ENCODE data around the gene KAZN. TPM values are rescaled to one million over a fixed set of nuclear protein-coding genes. Genes with fewer than 3 reads are reported as not detected.
"Not testable (repeated sequence)": the region's sequence is repeated elsewhere in the genome, so short reads cannot be mapped to it uniquely, and the experiment has no call there.

Gene KAZN
- total and polyA plus RNA-seq, 12 donors: 1.1 to 6.5 (median 1.9) TPM

DNA sequence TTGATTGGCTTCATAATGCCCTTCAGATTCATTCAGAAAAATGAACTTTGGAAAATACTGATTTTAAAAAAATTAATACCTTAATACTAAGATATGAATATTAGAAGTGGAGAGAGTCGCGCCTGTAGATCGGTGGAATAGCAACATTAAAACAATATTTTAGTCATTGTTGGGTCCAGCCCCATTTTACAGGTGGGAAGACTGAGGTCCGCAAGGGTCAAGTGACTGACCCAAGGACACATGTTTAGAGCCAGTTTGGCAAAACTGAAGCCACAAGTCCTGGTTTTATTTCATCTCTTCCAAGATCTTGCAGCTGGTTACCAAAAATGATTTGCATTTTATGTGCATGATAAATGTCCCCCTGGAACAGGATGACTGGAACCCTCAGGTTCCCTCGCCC is 441.4 kb downstream of the KAZN start:
- intact Hi-C loops (cut with DNase I): loop anchor here in 5 of 10 donors (10.0 kb wide), 4 partner anchors 265 to 1375 kb away; no protein-coding TSS in a partner anchor
- 97 to 98% methylated on average over 5 of the region's 5 CpGs for WGBS, 2 donors
- ATAC-seq: no peak

DNA sequence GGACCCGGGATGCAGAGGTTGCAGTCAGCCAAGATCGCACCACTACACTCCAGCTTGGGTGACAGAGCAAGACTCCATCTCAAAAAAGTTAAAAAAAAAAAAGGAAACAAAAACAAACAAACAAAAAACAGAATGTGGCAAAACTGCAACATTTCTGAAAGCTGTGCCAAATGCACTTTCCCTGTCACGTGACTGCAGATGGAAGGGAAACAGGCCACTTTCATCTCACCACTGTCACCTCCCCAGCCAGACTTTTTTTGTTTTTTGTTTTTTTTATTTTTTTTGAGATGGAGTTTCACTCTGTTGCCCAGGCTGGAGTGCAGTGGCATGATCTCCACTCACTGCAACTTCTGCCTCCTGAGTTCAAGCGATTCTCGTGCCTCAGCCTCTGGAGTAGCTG is 442.2 kb downstream of the KAZN start:
- H3K36me3 ChIP-seq, ATAC-seq, H3K27me3 ChIP-seq, H3K9me3 ChIP-seq, H3K4me1 ChIP-seq, H3K4me3 ChIP-seq, DNase-seq, H3K27ac ChIP-seq: not testable (repeated sequence)
- intact Hi-C loops (cut with DNase I): loop anchor here in 5 of 10 donors (10.0 kb wide), 4 partner anchors 266 to 1376 kb away; no protein-coding TSS in a partner anchor
- WGBS, 2 donors: 85% methylated on average over 5 of the region's 5 CpGs

More for the DNA sequence above, 441.4 kb downstream of the KAZN start:
- Histone ChIP-seq H3K4me3 (no peak overlapping the region), H3K27me3 (no peaks in the 10 kb centered on the region), H3K27ac (no peak overlapping the region), H3K9me3 (no peaks in the 10 kb centered on the region), H3K36me3 (peaks cover 0 to 8% (median 0%) of the 10 kb centered on the region in 9 donors), H3K4me1 (no peaks in the 10 kb centered on the region)
- no peak for TF ChIP-seq CTCF (IDR thresholded peaks at IDR 0.05)
- DNase-seq: no peak

DNA sequence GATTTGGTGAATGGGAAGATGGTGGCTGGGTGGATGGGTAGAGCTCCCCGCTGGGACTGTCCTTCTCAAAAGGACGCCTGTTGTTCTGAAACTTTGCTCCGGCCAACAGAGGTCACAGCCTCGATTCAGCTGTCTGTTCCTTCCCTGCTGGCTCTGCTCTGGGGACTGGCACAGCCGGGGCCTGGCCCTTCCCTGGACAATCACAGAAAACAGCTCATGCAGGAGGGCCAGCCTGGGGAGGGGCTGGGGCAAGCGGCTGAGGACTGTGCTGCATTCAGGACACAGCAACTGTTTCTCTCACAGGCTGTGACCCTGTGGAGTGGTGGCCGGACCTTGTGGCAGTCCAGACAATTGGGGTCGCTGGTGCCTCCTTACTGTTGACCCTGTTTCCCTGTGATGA is 444.4 kb downstream of the KAZN start:
- no peaks in the 10 kb centered on the region for H3K4me1 ChIP-seq
- WGBS, 2 donors: 83 to 84% methylated on average over 8 of the region's 8 CpGs
- TF ChIP-seq CTCF (IDR thresholded peaks at IDR 0.05): no peak
- no peaks in the 10 kb centered on the region for H3K36me3 ChIP-seq
- no peaks in the 10 kb centered on the region for H3K27me3 ChIP-seq
- intact Hi-C loops (cut with DNase I): loop anchor here in 5 of 10 donors (10.0 kb wide), 4 partner anchors 268 to 1378 kb away; no protein-coding TSS in a partner anchor
- H3K27ac ChIP-seq: no peak overlapping the region
- no peak for DNase-seq
- no peak for ATAC-seq
- H3K4me3 ChIP-seq: no peak overlapping the region
- no peaks in the 10 kb centered on the region for H3K9me3 ChIP-seq

DNA sequence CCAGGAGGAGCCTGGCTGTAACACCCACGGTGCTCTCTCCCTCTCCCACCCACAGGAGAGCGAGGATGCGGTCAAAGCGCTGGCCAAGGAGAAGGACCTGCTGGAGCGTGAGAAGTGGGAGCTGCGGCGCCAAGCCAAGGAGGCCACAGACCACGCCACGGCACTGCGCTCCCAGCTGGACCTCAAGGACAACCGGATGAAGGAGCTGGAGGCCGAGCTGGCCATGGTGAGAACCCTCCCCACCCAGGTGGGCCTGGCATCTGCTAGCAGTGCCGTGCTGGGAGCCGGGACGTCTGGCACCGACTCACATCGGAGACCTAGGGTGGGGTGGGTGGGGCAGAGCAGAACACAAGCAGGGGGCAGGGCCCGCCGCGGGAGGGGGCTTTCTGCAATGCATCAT is 445.4 kb downstream of the KAZN start:
- no peaks in the 10 kb centered on the region for H3K36me3 ChIP-seq
- no peaks in the 10 kb centered on the region for H3K27me3 ChIP-seq
- H3K27ac ChIP-seq: no peak overlapping the region
- no peaks in the 10 kb centered on the region for H3K4me1 ChIP-seq
- DNase-seq (no peak), ATAC-seq (no peak)
- no peak for TF ChIP-seq CTCF (IDR thresholded peaks at IDR 0.05)
- no peak overlapping the region for H3K4me3 ChIP-seq
- no peaks in the 10 kb centered on the region for H3K9me3 ChIP-seq
- WGBS, 2 donors: 95 to 96% methylated on average over 20 of the region's 20 CpGs
- intact Hi-C loops (cut with DNase I): loop anchor here in 5 of 10 donors (10.0 kb wide), 4 partner anchors 269 to 1379 kb away; no protein-coding TSS in a partner anchor

DNA sequence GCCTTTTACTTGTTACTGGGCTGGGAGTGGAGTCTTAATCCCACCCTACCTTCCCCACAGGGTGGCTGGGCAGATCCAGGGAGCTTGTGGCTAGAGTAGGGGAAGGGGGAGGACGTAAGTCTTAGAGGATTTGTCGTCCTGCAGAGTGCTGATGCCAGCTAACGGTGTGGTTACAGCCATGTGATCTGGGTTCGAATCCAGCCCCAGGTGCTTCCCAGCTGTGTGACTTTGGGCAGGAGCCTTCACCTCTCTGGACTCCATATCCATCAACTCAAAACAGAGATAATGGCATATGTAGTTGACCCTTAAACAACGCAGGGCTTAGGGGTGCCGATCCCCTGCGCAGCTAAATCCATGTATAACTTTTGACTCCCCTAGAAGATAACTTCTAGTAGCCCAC is 446.6 kb downstream of the KAZN start:
- Histone ChIP-seq H3K4me3 (no peak overlapping the region), H3K27ac (no peak overlapping the region), H3K9me3 (no peaks in the 10 kb centered on the region), H3K36me3 (no peaks in the 10 kb centered on the region), H3K27me3 (no peaks in the 10 kb centered on the region), H3K4me1 (no peaks in the 10 kb centered on the region)
- intact Hi-C loops (cut with DNase I): loop anchor here in 8 of 10 donors (5.0 to 10.0 kb wide), 9 partner anchors 263 to 1380 kb away; no protein-coding TSS in a partner anchor
- no peak for ATAC-seq
- WGBS, 2 donors: 92 to 96% methylated on average over 7 of the region's 7 CpGs
- DNase-seq: no peak
- TF ChIP-seq CTCF (IDR thresholded peaks at IDR 0.05): no peak
